IPS-11a (cell line): ENCODE measurements around the gene CELA2A.
A peak's percentile ranks its signal among the peaks of the same experiment; 100 is the strongest.

Experiments used
- H3K4me3 ChIP-seq: one replicate; pipeline ENCODE4 v1.5.1; 2013; ENCODE audit warnings: low read depth, low read length, control low read depth

Gene CELA2A

GRCh38 chr1:15456313-15456954 lies at the start of gene CELA2A:
CELA2A (plus strand) TSS chr1:15456732; CDS start chr1:15456754, 22 bp downstream.
- H3K4me3 ChIP-seq = no peak within 1 kb of the TSS

GRCh38 chr1:15407580-15407979 lies 49.0 kb upstream of the CELA2A start:
- no peak overlapping the region for H3K4me3 ChIP-seq

- peak overlapping the region; percentile 55 for H3K4me3 ChIP-seq
Observed at GRCh38 chr1:15408890-15409387, 47.6 kb upstream of the CELA2A start.

GRCh38 chr1:15409388-15410222 lies 46.9 kb upstream of the CELA2A start, which contains the start of gene EFHD2:
EFHD2 (plus strand) TSS chr1:15409888; CDS start chr1:15409972, 84 bp downstream.
- peak within 1 kb of the TSS; percentile 55 for H3K4me3 ChIP-seq

- peak overlapping the region; percentile 55 for H3K4me3 ChIP-seq
Observed at GRCh38 chr1:15410223-15410883, 46.2 kb upstream of the CELA2A start.

- peak overlapping the region; percentile 55 for H3K4me3 ChIP-seq
Observed at GRCh38 chr1:15410884-15411245, 45.7 kb upstream of the CELA2A start.

GRCh38 chr1:15411593-15412137 lies 44.9 kb upstream of the CELA2A start:
- H3K4me3 ChIP-seq = no peak overlapping the region

- H3K4me3 ChIP-seq = no peak overlapping the region
Observed at GRCh38 chr1:15412175-15412800, 44.2 kb upstream of the CELA2A start.

- no peak overlapping the region for H3K4me3 ChIP-seq
Observed at GRCh38 chr1:15412843-15413242, 43.7 kb upstream of the CELA2A start.

- H3K4me3 ChIP-seq = no peak overlapping the region
Observed at GRCh38 chr1:15413563-15414444, 42.7 kb upstream of the CELA2A start.

- no peak overlapping the region for H3K4me3 ChIP-seq
Observed at GRCh38 chr1:15414445-15414983, 42.0 kb upstream of the CELA2A start.

- H3K4me3 ChIP-seq = no peak overlapping the region
Observed at GRCh38 chr1:15417059-15417934, 39.2 kb upstream of the CELA2A start.

- no peak overlapping the region for H3K4me3 ChIP-seq
Observed at GRCh38 chr1:15418806-15419515, 37.6 kb upstream of the CELA2A start.

- no peak overlapping the region for H3K4me3 ChIP-seq
Observed at GRCh38 chr1:15420853-15421465, 35.6 kb upstream of the CELA2A start.

GRCh38 chr1:15422871-15423270 lies 33.7 kb upstream of the CELA2A start:
- H3K4me3 ChIP-seq = no peak overlapping the region

- H3K4me3 ChIP-seq = no peak overlapping the region
Observed at GRCh38 chr1:15423355-15424077, 33.0 kb upstream of the CELA2A start.

GRCh38 chr1:15424146-15424667 lies 32.3 kb upstream of the CELA2A start:
- H3K4me3 ChIP-seq = no peak overlapping the region
